Hepatocyte (in vitro differentiated cells): Measurements from ENCODE around the gene HS2ST1. TPM values are rescaled to one million over a fixed set of nuclear protein-coding genes. Genes with fewer than 3 reads are reported as not detected.

Experiments used
- DNase-seq: peaks from one replicate; pipeline ENCODE4 v3.0.0-alpha.2; 2016; ENCODE audit warnings: low spot score
- H2AFZ ChIP-seq: fragments of 200-600 bp; sonication (generic); 2 replicates; pipeline ENCODE4 v1.6.0; 2016; ENCODE audit warnings: antibody characterized with exemption, mild to moderate bottlenecking
- H3K27ac ChIP-seq: fragments of 200-600 bp; sonication (generic); 2 replicates; pipeline ENCODE4 v1.5.1; 2016; ENCODE audit warnings: mild to moderate bottlenecking
- H3K27me3 ChIP-seq: fragments of 200-600 bp; sonication (generic); 2 replicates; pipeline ENCODE4 v1.6.1; 2016
- H3K36me3 ChIP-seq: fragments of 200-600 bp; sonication (generic); replicated peaks from 2 replicates; pipeline ENCODE4 v1.5.1; 2016; ENCODE audit warnings: low read depth; ENCODE audit not compliant: insufficient read depth
- H3K4me1 ChIP-seq: fragments of 200-600 bp; sonication (generic); 2 replicates; pipeline ENCODE4 v1.5.1; 2016; ENCODE audit warnings: mild to moderate bottlenecking, moderate library complexity; ENCODE audit not compliant: insufficient read depth
- H3K4me2 ChIP-seq: fragments of 200-600 bp; sonication (generic); 2 replicates; pipeline ENCODE4 v1.6.0; 2016
- H3K4me3 ChIP-seq: fragments of 200-600 bp; sonication (generic); 2 replicates; pipeline ENCODE4 v1.5.1; 2016; ENCODE audit warnings: mild to moderate bottlenecking
- H3K79me2 ChIP-seq: fragments of 200-600 bp; sonication (generic); 2 replicates; pipeline ENCODE4 v1.6.0; 2017; ENCODE audit warnings: mild to moderate bottlenecking
- H3K9me2 ChIP-seq: fragments of 200-600 bp; sonication (generic); replicated peaks from 2 replicates; pipeline ENCODE4 v1.6.0; 2017; ENCODE audit warnings: mild to moderate bottlenecking; ENCODE audit not compliant: insufficient read depth
- H3K9me3 ChIP-seq: fragments of 200-600 bp; sonication (generic); 2 replicates; pipeline ENCODE4 v1.5.1; 2016; ENCODE audit warnings: low read depth, mild to moderate bottlenecking
- H4K20me1 ChIP-seq: fragments of 200-600 bp; sonication (generic); 2 replicates; pipeline ENCODE4 v1.6.0; 2016; ENCODE audit warnings: mild to moderate bottlenecking; ENCODE audit not compliant: insufficient read depth, poor library complexity, severe bottlenecking
- CTCF ChIP-seq: fragments of 200-600 bp; sonication (generic); IDR thresholded peaks from 2 replicates; pipeline ENCODE4 v1.5.1; 2016; ENCODE audit warnings: antibody characterized with exemption, mild to moderate bottlenecking; ENCODE audit not compliant: poor library complexity
- EZH2 ChIP-seq: fragments of 200-600 bp; sonication (generic); IDR thresholded peaks from 2 replicates; pipeline ENCODE4 v1.6.1; 2016; ENCODE audit warnings: antibody characterized with exemption, mild to moderate bottlenecking, borderline replicate concordance
- EZH2phosphoT487 ChIP-seq: fragments of 200-600 bp; sonication (generic); IDR thresholded peaks from one replicate; pipeline ENCODE4 v1.6.1; 2018; ENCODE audit warnings: antibody characterized with exemption, mild to moderate bottlenecking, low read depth, moderate library complexity; ENCODE audit not compliant: unreplicated experiment, severe bottlenecking
- WGBS: methylation state at CpG from one replicate; pipeline ENCODE4 v1.1.6; 2016; ENCODE audit warnings: low lambda C conversion rate; ENCODE audit errors: missing lambda C conversion rate; 5-methylcytosine and 5-hydroxymethylcytosine counted together
- polyA plus RNA-seq: library from polyadenylated mRNA; unstranded; fragments of >200 nt; fragmentation: Nextera tagmentation; extraction: Ambion mirVana; gene quantifications from 2 replicates; pipeline ENCODE4 v1.2.1, GENCODE V29; 2016
- total RNA-seq: library from RNA; depleted of rRNA; stranded (reverse); fragments of >200 nt; gene quantifications from 2 replicates; pipeline ENCODE4 v1.2.3, GENCODE V29; 2014

HS2ST1 gene
- total and polyA plus RNA-seq, 2 experiments from 2014 or later: 19.1 to 42.3 TPM

GRCh38 chr1:87140831-87141540 lies 226.6 kb downstream of the HS2ST1 start:
- H3K4me1 ChIP-seq: no peaks in the 10 kb centered on the region
- H2AFZ ChIP-seq: no peak overlapping the region
- no peak for DNase-seq
- H3K36me3 ChIP-seq: no peaks in the 10 kb centered on the region
- H3K9me3 ChIP-seq: no peaks in the 10 kb centered on the region
- no peaks in the 10 kb centered on the region for H3K27me3 ChIP-seq
- no peak overlapping the region for H3K4me3 ChIP-seq
- TF ChIP-seq CTCF (no peak), EZH2phosphoT487 (no peak)
- no peaks in the 10 kb centered on the region for H4K20me1 ChIP-seq
- 77% methylated on average over 2 of the region's 2 CpGs for WGBS
- H3K79me2 ChIP-seq: no peaks in the 10 kb centered on the region
- H3K9me2 ChIP-seq: no peaks in the 10 kb centered on the region
- H3K27ac ChIP-seq: no peak overlapping the region
- H3K4me2 ChIP-seq: no peak overlapping the region

- DNase-seq: no peak
- H3K9me2 ChIP-seq: no peaks in the 10 kb centered on the region
- no peaks in the 10 kb centered on the region for H3K27me3 ChIP-seq
- H3K4me1 ChIP-seq: no peaks in the 10 kb centered on the region
- no peaks in the 10 kb centered on the region for H4K20me1 ChIP-seq
- H3K4me3 ChIP-seq: no peak overlapping the region
- 90% methylated on average over 8 of the region's 8 CpGs for WGBS
- no peak overlapping the region for H2AFZ ChIP-seq
- no peak for TF ChIP-seq EZH2phosphoT487
- TF ChIP-seq CTCF: no peak
- TF ChIP-seq EZH2: no peak
- H3K36me3 ChIP-seq: no peaks in the 10 kb centered on the region
- H3K9me3 ChIP-seq: no peaks in the 10 kb centered on the region
- H3K27ac ChIP-seq: no peak overlapping the region
- H3K79me2 ChIP-seq: no peaks in the 10 kb centered on the region
- H3K4me2 ChIP-seq: no peak overlapping the region
Measured at GRCh38 chr1:87141556-87141955, 227.1 kb downstream of the HS2ST1 start.

- H3K27ac ChIP-seq: no peak overlapping the region
- no peaks in the 10 kb centered on the region for H4K20me1 ChIP-seq
- H3K27me3 ChIP-seq: no peaks in the 10 kb centered on the region
- no peak overlapping the region for H2AFZ ChIP-seq
- no peaks in the 10 kb centered on the region for H3K36me3 ChIP-seq
- H3K9me2 ChIP-seq: no peaks in the 10 kb centered on the region
- no peak overlapping the region for H3K4me2 ChIP-seq
- no peaks in the 10 kb centered on the region for H3K4me1 ChIP-seq
- 97% methylated on average over 3 of the region's 3 CpGs for WGBS
- no peak overlapping the region for H3K4me3 ChIP-seq
- DNase-seq: no peak
- no peaks in the 10 kb centered on the region for H3K79me2 ChIP-seq
- no peak for TF ChIP-seq CTCF
- H3K9me3 ChIP-seq: no peaks in the 10 kb centered on the region
Measured at GRCh38 chr1:87143413-87144135, 229.1 kb downstream of the HS2ST1 start.
